Smooth muscle cell (in vitro differentiated cells): Measurements from ENCODE around the gene ZNF683. TPM values are rescaled to one million over a fixed set of nuclear protein-coding genes. Genes with fewer than 3 reads are reported as not detected.
"Not testable (repeated sequence)": the region's sequence is repeated elsewhere in the genome, so short reads cannot be mapped to it uniquely, and the experiment has no call there.

ENCODE experiments used
- DNase-seq: peaks from one replicate; lab custom pipeline; 2025; ENCODE audit not compliant: unreplicated experiment; lab: John Stamatoyannopoulos, UW
- H2AFZ ChIP-seq: fragments of 200-600 bp; sonication (generic); 2 replicates; pipeline ENCODE4 v1.6.0; 2016; ENCODE audit warnings: antibody characterized with exemption, low read depth, mild to moderate bottlenecking
- H3F3A ChIP-seq: fragments of 200-600 bp; sonication (generic); 2 replicates; pipeline ENCODE4 v1.6.0; 2017; ENCODE audit warnings: antibody characterized with exemption, low read depth
- H3K27ac ChIP-seq: fragments of 200-600 bp; sonication (generic); 2 replicates; pipeline ENCODE4 v1.5.1; 2016; ENCODE audit warnings: low read depth, mild to moderate bottlenecking
- H3K27me3 ChIP-seq: fragments of 200-600 bp; sonication (generic); 2 replicates; pipeline ENCODE4 v1.6.1; 2016; ENCODE audit warnings: low read depth, mild to moderate bottlenecking
- H3K36me3 ChIP-seq: fragments of 200-600 bp; sonication (generic); 2 replicates; pipeline ENCODE4 v1.5.1; 2016; ENCODE audit warnings: low read depth
- H3K4me1 ChIP-seq: fragments of 200-600 bp; sonication (generic); 2 replicates; pipeline ENCODE4 v1.5.1; 2016; ENCODE audit warnings: low read depth
- H3K4me2 ChIP-seq: fragments of 200-600 bp; sonication (generic); 2 replicates; pipeline ENCODE4 v1.6.0; 2016; ENCODE audit warnings: mild to moderate bottlenecking
- H3K4me3 ChIP-seq: fragments of 200-600 bp; sonication (generic); 2 replicates; pipeline ENCODE4 v1.5.1; 2016; ENCODE audit warnings: mild to moderate bottlenecking
- H3K79me2 ChIP-seq: fragments of 200-600 bp; sonication (generic); 2 replicates; pipeline ENCODE4 v1.6.0; 2016; ENCODE audit warnings: low read depth, mild to moderate bottlenecking
- H3K9ac ChIP-seq: fragments of 200-600 bp; sonication (generic); 2 replicates; pipeline ENCODE4 v1.6.0; 2016; ENCODE audit warnings: low read depth
- H3K9me3 ChIP-seq: fragments of 200-600 bp; sonication (generic); replicated peaks from 2 replicates; pipeline ENCODE4 v1.5.1; 2016; ENCODE audit warnings: low read depth
- H4K20me1 ChIP-seq: fragments of 200-600 bp; sonication (generic); 2 replicates; pipeline ENCODE4 v1.6.0; 2016; ENCODE audit warnings: low read depth
- CTCF ChIP-seq: fragments of 200-600 bp; sonication (generic); IDR thresholded peaks from 2 replicates; pipeline ENCODE4 v1.5.1; 2017; ENCODE audit warnings: borderline replicate concordance, mild to moderate bottlenecking, antibody characterized with exemption; ENCODE audit not compliant: insufficient read depth, poor library complexity, severe bottlenecking
- WGBS: methylation state at CpG from one replicate; pipeline ENCODE4 v1.1.7; 2016; ENCODE audit warnings: low lambda C conversion rate; 5-methylcytosine and 5-hydroxymethylcytosine counted together
- polyA plus RNA-seq: library from polyadenylated mRNA; unstranded; fragments of >200 nt; fragmentation: Nextera tagmentation; extraction: Ambion mirVana; gene quantifications from 2 replicates; pipeline ENCODE4 v1.2.1, GENCODE V29; 2016
- total RNA-seq: library from RNA; depleted of rRNA; stranded (reverse); fragments of >200 nt; gene quantifications from 2 replicates; pipeline ENCODE4 v1.2.3, GENCODE V29; 2014

The ZNF683 gene
- total and polyA plus RNA-seq, 2 experiments from 2014 or later = not detected

DNA sequence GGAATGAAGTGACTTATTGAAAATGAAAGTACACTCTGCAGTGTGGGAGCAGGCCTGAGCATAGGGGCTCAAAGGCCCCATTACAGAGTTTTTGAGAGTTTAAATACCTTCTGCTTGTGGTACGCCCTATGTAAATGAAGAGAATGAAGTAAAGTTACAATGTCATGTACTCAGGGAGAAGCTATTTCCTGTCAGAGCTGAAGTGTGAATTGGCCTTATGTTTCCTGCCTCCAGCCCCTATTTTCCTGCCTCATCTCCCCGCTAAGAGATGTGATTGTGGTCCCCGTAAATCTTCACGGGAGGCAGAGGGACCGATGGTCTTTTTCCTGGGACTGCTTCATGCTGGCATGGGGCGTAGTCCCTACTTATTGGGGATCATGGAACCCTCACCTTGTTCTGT is 2.5 kb upstream of the ZNF683 start:
- Histone ChIP-seq H3F3A (peaks cover 6% of the 10 kb centered on the region), H4K20me1 (no peaks in the 10 kb centered on the region), H3K27ac (no peak overlapping the region), H3K4me2 (peak overlapping the region; percentile 3), H3K9me3 (no peaks in the 10 kb centered on the region), H3K9ac (no peak overlapping the region), H3K4me3 (no peak overlapping the region), H3K4me1 (no peaks in the 10 kb centered on the region), H3K27me3 (no peaks in the 10 kb centered on the region), H3K79me2 (no peaks in the 10 kb centered on the region), H3K36me3 (no peaks in the 10 kb centered on the region), H2AFZ (no peak overlapping the region)
- no peak for TF ChIP-seq CTCF
- whole genome bisulfite sequencing = 63% methylated on average over 6 of the region's 6 CpGs
- DNase-seq = no peak

- DNase-seq, H3K27ac ChIP-seq, H3K4me1 ChIP-seq, H2AFZ ChIP-seq, H3K79me2 ChIP-seq, H3K9me3 ChIP-seq, H3F3A ChIP-seq, H3K9ac ChIP-seq, H3K4me3 ChIP-seq, H4K20me1 ChIP-seq, H3K36me3 ChIP-seq, H3K27me3 ChIP-seq, H3K4me2 ChIP-seq: not testable (repeated sequence)
- WGBS = 52% methylated on average over 2 of the region's 2 CpGs
These were observed 1.8 kb upstream of the ZNF683 start for GRCh38 chr1:26374361-26374760.

- Histone ChIP-seq H3K4me1 (no peaks in the 10 kb centered on the region), H3K4me2 (no peak overlapping the region), H3K9me3 (no peaks in the 10 kb centered on the region), H2AFZ (no peak overlapping the region), H3K27me3 (no peaks in the 10 kb centered on the region), H4K20me1 (no peaks in the 10 kb centered on the region), H3K9ac (no peak overlapping the region), H3F3A (peaks cover 6% of the 10 kb centered on the region), H3K27ac (no peak overlapping the region), H3K79me2 (no peaks in the 10 kb centered on the region), H3K36me3 (no peaks in the 10 kb centered on the region), H3K4me3 (no peak overlapping the region)
- no peak for DNase-seq
- WGBS = 20% methylated on average over 2 of the region's 2 CpGs
- TF ChIP-seq CTCF = no peak
These were observed 1.2 kb upstream of the ZNF683 start for GRCh38 chr1:26373789-26374188.

- H3K27ac ChIP-seq = no peak overlapping the region
- 86% methylated on average over 4 of the region's 4 CpGs for WGBS
These were observed 731 bp upstream of the ZNF683 start for GRCh38 chr1:26373281-26373680.

More at GRCh38 chr1:26373281-26373680, 731 bp upstream of the ZNF683 start:
- no peak for TF ChIP-seq CTCF
- H3K36me3 ChIP-seq = no peaks in the 10 kb centered on the region
- no peak for DNase-seq
- H3K79me2 ChIP-seq = no peaks in the 10 kb centered on the region
- H3K4me1 ChIP-seq = no peaks in the 10 kb centered on the region
- no peak overlapping the region for H3K4me2 ChIP-seq
- no peak overlapping the region for H2AFZ ChIP-seq
- H3K27me3 ChIP-seq = no peaks in the 10 kb centered on the region
- H3K4me3 ChIP-seq = no peak overlapping the region
- no peaks in the 10 kb centered on the region for H4K20me1 ChIP-seq
- H3F3A ChIP-seq = peaks cover 6% of the 10 kb centered on the region
- no peak overlapping the region for H3K9ac ChIP-seq
- H3K9me3 ChIP-seq = no peaks in the 10 kb centered on the region
